ENCODE data around the gene EFNA5.

- TF ChIP-seq CTCF (IDR thresholded peaks at IDR 0.05; ENCODE audit: borderline replicate concordance, extremely low read depth, low read length, poor library complexity, severe bottlenecking) (no peak), EZH2 (IDR thresholded peaks at IDR 0.05; ENCODE audit: borderline replicate concordance, low read depth, low read length, severe bottlenecking) (no peak)
Measured at GRCh38 chr5:107519900-107520354, 150.8 kb downstream of the EFNA5 start.

All from DND-41 (cell line).